Activated B cell treated with CpG ODN at 0.5 μM for 24 hours (primary cell): ENCODE results near the gene TECPR2. TPM values are rescaled to one million over a fixed set of nuclear protein-coding genes. Genes with fewer than 3 reads are reported as not detected.

Experiments
- ATAC-seq: fragments of 200-7000 bp; cut with Tn5 transposase; one replicate; pipeline ENCODE4 v1.10.0; 2021; ENCODE audit warnings: low read depth, mild to moderate bottlenecking, moderate library complexity
- CTCF ChIA-PET: fragments of 350-600 bp; sonication (Branson Sonifier 250); formaldehyde crosslinking; loops from one replicate; lab custom pipeline; 2021; ENCODE audit warnings: antibody characterized with exemption; lab: Charles Lee
- POLR2A ChIA-PET: fragments of 350-600 bp; sonication (Branson Sonifier 250); formaldehyde crosslinking; loops from one replicate; lab custom pipeline; 2021; ENCODE audit warnings: antibody characterized with exemption; lab: Charles Lee
- DNase-seq: peaks from one replicate; pipeline ENCODE4 v3.0.0; 2022
- H3K27ac Mint-ChIP-seq: one replicate; pipeline ENCODE4 v1.8.0; 2020; ENCODE audit warnings: mixed read lengths
- H3K27me3 Mint-ChIP-seq: one replicate; pipeline ENCODE4 v1.8.0; 2021; ENCODE audit warnings: mixed read lengths
- H3K36me3 Mint-ChIP-seq: one replicate; pipeline ENCODE4 v1.8.0; 2021; ENCODE audit warnings: low read depth, mixed read lengths
- H3K4me1 Mint-ChIP-seq: one replicate; pipeline ENCODE4 v1.8.0; 2021; ENCODE audit warnings: mixed read lengths
- H3K4me3 Mint-ChIP-seq: one replicate; pipeline ENCODE4 v1.8.0; 2020; ENCODE audit warnings: mild to moderate bottlenecking, mixed read lengths
- H3K9me3 Mint-ChIP-seq: one replicate; pipeline ENCODE4 v1.8.0; 2020; ENCODE audit warnings: mixed read lengths
- CTCF ChIP-seq: fragments of 200-600 bp; IDR thresholded peaks from one replicate; pipeline ENCODE4 v1.8.0; 2022; ENCODE audit warnings: antibody characterized with exemption, mild to moderate bottlenecking
- intact Hi-C: fragments of 100-400 bp; cut with micrococcal nuclease; formaldehyde crosslinking; loops from one replicate; pipeline ENCODE4 v1.15.1; 2024
- total RNA-seq: library from RNA; stranded (reverse); gene quantifications from 2 replicates; pipeline ENCODE4 v1.2.3, GENCODE V29; 2022

The TECPR2 gene
- total RNA-seq, 1 donor from 2014 or later, result 9.9 TPM

- Mint-ChIP-seq H3K27me3 (no peaks in the 10 kb centered on the region), H3K9me3 (no peaks in the 10 kb centered on the region), H3K4me1 (no peaks in the 10 kb centered on the region), H3K27ac (no peak overlapping the region), H3K4me3 (no peak overlapping the region), H3K36me3 (peaks cover 14% of the 10 kb centered on the region)
- DNase-seq (no peak), ATAC-seq (no peak)
- intact Hi-C loops, result no loop called here
- ChIA-PET POLR2A (no interaction called here), CTCF (interaction anchor here (1.1 to 1.4 kb wide), 2 partner anchors 8 to 62 kb away, joined by 3 to 4 read pairs; no protein-coding TSS in a partner anchor)
- TF ChIP-seq CTCF, result no peak
These were observed 137.5 kb downstream of the TECPR2 start for GRCh38 chr14:102500158-102500662.

- Mint-ChIP-seq H3K4me3 (no peak overlapping the region), H3K27ac (no peak overlapping the region), H3K4me1 (no peaks in the 10 kb centered on the region), H3K36me3 (peaks cover 14% of the 10 kb centered on the region), H3K9me3 (no peaks in the 10 kb centered on the region), H3K27me3 (no peaks in the 10 kb centered on the region)
- no peak for ATAC-seq
- CTCF ChIA-PET, result interaction anchor here (1.1 to 1.4 kb wide), 2 partner anchors 8 to 62 kb away, joined by 3 to 4 read pairs; no protein-coding TSS in a partner anchor
- POLR2A ChIA-PET, result interaction anchor here (0.6 kb wide), 1 partner anchor 15 kb away, joined by 8 read pairs; no protein-coding TSS in a partner anchor
- intact Hi-C loops, result no loop called here
- no peak for DNase-seq
- no peak for TF ChIP-seq CTCF
These were observed 138.0 kb downstream of the TECPR2 start for GRCh38 chr14:102500713-102501112.

GRCh38 chr14:102501751-102502315 lies 139.1 kb downstream of the TECPR2 start:
- Mint-ChIP-seq H3K4me1 (no peaks in the 10 kb centered on the region), H3K4me3 (no peak overlapping the region), H3K36me3 (peaks cover 14% of the 10 kb centered on the region), H3K27me3 (no peaks in the 10 kb centered on the region), H3K9me3 (no peaks in the 10 kb centered on the region), H3K27ac (no peak overlapping the region)
- intact Hi-C loops, result no loop called here
- ATAC-seq, result no peak
- ChIA-PET CTCF (no interaction called here), POLR2A (no interaction called here)
- no peak for DNase-seq
- no peak for TF ChIP-seq CTCF

GRCh38 chr14:102502571-102502970 lies 139.8 kb downstream of the TECPR2 start:
- DNase-seq (no peak), ATAC-seq (no peak)
- Mint-ChIP-seq H3K27ac (no peak overlapping the region), H3K9me3 (no peaks in the 10 kb centered on the region), H3K36me3 (peaks cover 14% of the 10 kb centered on the region), H3K4me1 (no peaks in the 10 kb centered on the region), H3K27me3 (no peaks in the 10 kb centered on the region), H3K4me3 (no peak overlapping the region)
- no peak for TF ChIP-seq CTCF
- CTCF ChIA-PET, result no interaction called here
- intact Hi-C loops, result no loop called here
- POLR2A ChIA-PET, result no interaction called here

- Mint-ChIP-seq H3K36me3 (peaks cover 4% of the 10 kb centered on the region), H3K27me3 (no peaks in the 10 kb centered on the region), H3K27ac (no peak overlapping the region), H3K4me1 (peaks cover 2% of the 10 kb centered on the region), H3K9me3 (no peaks in the 10 kb centered on the region), H3K4me3 (no peak overlapping the region)
- ChIA-PET POLR2A (interaction anchor here (0.6 kb wide), 1 partner anchor 159 kb away, joined by 3 read pairs; no protein-coding TSS in a partner anchor), CTCF (no interaction called here)
- DNase-seq (no peak), ATAC-seq (no peak)
- intact Hi-C loops, result no loop called here
- TF ChIP-seq CTCF, result no peak
These were observed 141.0 kb downstream of the TECPR2 start for GRCh38 chr14:102503641-102504327.
